Measurements from ENCODE around the gene CYP2C8.

GRCh38 chr10:95071107-95071660 lies 1.9 kb upstream of the CYP2C8 start:
- TF ChIP-seq, protein P1, sequence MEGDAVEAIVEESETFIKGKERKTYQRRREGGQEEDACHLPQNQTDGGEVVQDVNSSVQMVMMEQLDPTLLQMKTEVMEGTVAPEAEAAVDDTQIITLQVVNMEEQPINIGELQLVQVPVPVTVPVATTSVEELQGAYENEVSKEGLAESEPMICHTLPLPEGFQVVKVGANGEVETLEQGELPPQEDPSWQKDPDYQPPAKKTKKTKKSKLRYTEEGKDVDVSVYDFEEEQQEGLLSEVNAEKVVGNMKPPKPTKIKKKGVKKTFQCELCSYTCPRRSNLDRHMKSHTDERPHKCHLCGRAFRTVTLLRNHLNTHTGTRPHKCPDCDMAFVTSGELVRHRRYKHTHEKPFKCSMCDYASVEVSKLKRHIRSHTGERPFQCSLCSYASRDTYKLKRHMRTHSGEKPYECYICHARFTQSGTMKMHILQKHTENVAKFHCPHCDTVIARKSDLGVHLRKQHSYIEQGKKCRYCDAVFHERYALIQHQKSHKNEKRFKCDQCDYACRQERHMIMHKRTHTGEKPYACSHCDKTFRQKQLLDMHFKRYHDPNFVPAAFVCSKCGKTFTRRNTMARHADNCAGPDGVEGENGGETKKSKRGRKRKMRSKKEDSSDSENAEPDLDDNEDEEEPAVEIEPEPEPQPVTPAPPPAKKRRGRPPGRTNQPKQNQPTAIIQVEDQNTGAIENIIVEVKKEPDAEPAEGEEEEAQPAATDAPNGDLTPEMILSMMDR (IDR thresholded peaks at IDR 0.05 in 4 of 5, conservative IDR thresholded peaks at IDR 0.05 in 1 of 5), result no peak
- no peak for TF ChIP-seq POLR2A (IDR thresholded peaks at IDR 0.05)

Data from gastrocnemius medialis (tissue), 4 donors.